ENCODE data around the gene GCN1. TPM values are rescaled to one million over a fixed set of nuclear protein-coding genes. Genes with fewer than 3 reads are reported as not detected.

GCN1 gene
- total RNA-seq, 1 experiment from 2014 or later = 88.6 TPM

- peak; percentile 16 for DNase-seq (ENCODE audit: extremely low read depth, low read depth)
Measured at GRCh38 chr12:120119271-120119973, 75.1 kb downstream of the GCN1 start.

- peak; percentile 33 for DNase-seq (ENCODE audit: extremely low read depth, low read depth)
Measured at GRCh38 chr12:120118321-120119061, 76.0 kb downstream of the GCN1 start.

- no peak for DNase-seq (ENCODE audit: extremely low read depth, low read depth)
Measured at GRCh38 chr12:120117961-120118320, 76.6 kb downstream of the GCN1 start.

- peak; percentile 94 for DNase-seq (ENCODE audit: extremely low read depth, low read depth)
Measured at GRCh38 chr12:120116792-120117651, 77.5 kb downstream of the GCN1 start.

GRCh38 chr12:120116441-120116791 is 78.1 kb downstream of the GCN1 start, which contains the start of gene RAB35:
TSS of gene RAB35 (minus strand) at chr12:120116753. CDS start at chr12:120116650, 103 bp downstream.
- DNase-seq (ENCODE audit: extremely low read depth, low read depth) = no peak

GRCh38 chr12:120115692-120116440 is 78.6 kb downstream of the GCN1 start:
- DNase-seq (ENCODE audit: extremely low read depth, low read depth) = peak; percentile 21

- DNase-seq (ENCODE audit: extremely low read depth, low read depth) = no peak
Measured at GRCh38 chr12:120115066-120115465, 79.4 kb downstream of the GCN1 start.

GRCh38 chr12:120110550-120111501 is 83.7 kb downstream of the GCN1 start:
- no peak for DNase-seq (ENCODE audit: extremely low read depth, low read depth)

GRCh38 chr12:120109570-120110267 is 84.8 kb downstream of the GCN1 start:
- DNase-seq (ENCODE audit: extremely low read depth, low read depth) = no peak

GRCh38 chr12:120106151-120106550 is 88.4 kb downstream of the GCN1 start:
- no peak for DNase-seq (ENCODE audit: extremely low read depth, low read depth)

- DNase-seq (ENCODE audit: extremely low read depth, low read depth) = no peak
Measured at GRCh38 chr12:120103371-120103770, 91.1 kb downstream of the GCN1 start.

- no peak for DNase-seq (ENCODE audit: extremely low read depth, low read depth)
Measured at GRCh38 chr12:120103044-120103338, 91.5 kb downstream of the GCN1 start.

GRCh38 chr12:120102189-120103043 is 92.1 kb downstream of the GCN1 start:
- no peak for DNase-seq (ENCODE audit: extremely low read depth, low read depth)

- DNase-seq (ENCODE audit: extremely low read depth, low read depth) = no peak
Measured at GRCh38 chr12:120101617-120102016, 92.9 kb downstream of the GCN1 start.

GRCh38 chr12:120101182-120101581 is 93.3 kb downstream of the GCN1 start:
- no peak for DNase-seq (ENCODE audit: extremely low read depth, low read depth)

GRCh38 chr12:120100630-120101029 is 93.9 kb downstream of the GCN1 start:
- DNase-seq (ENCODE audit: extremely low read depth, low read depth) = no peak

GRCh38 chr12:120099738-120100137 is 94.8 kb downstream of the GCN1 start:
- no peak for DNase-seq (ENCODE audit: extremely low read depth, low read depth)

All from NCI-H460 (cell line).